Glutamatergic neuron (in vitro differentiated cells): ENCODE results near the gene MAB21L2. TPM values are rescaled to one million over a fixed set of nuclear protein-coding genes. Genes with fewer than 3 reads are reported as not detected.

Experiments used
- DNase-seq: peaks from one replicate; pipeline ENCODE4 v3.0.0; 2022
- H3K27ac Mint-ChIP-seq: one replicate; pipeline ENCODE4 v1.8.0; 2020; ENCODE audit warnings: mild to moderate bottlenecking, mixed read lengths, inconsistent platforms; ENCODE audit not compliant: unreplicated experiment
- H3K27me3 Mint-ChIP-seq: one replicate; pipeline ENCODE4 v1.8.0; 2020; ENCODE audit warnings: mild to moderate bottlenecking, moderate library complexity, mixed read lengths, inconsistent platforms; ENCODE audit not compliant: unreplicated experiment
- H3K36me3 Mint-ChIP-seq: one replicate; pipeline ENCODE4 v1.8.0; 2020; ENCODE audit warnings: mild to moderate bottlenecking, mixed read lengths, inconsistent platforms; ENCODE audit not compliant: unreplicated experiment
- H3K4me1 Mint-ChIP-seq: one replicate; pipeline ENCODE4 v1.8.0; 2020; ENCODE audit warnings: mild to moderate bottlenecking, low read depth, mixed read lengths, inconsistent platforms; ENCODE audit not compliant: unreplicated experiment
- H3K4me3 Mint-ChIP-seq: one replicate; pipeline ENCODE4 v1.8.0; 2020; ENCODE audit warnings: mild to moderate bottlenecking, mixed read lengths, inconsistent platforms; ENCODE audit not compliant: unreplicated experiment
- H3K9me3 Mint-ChIP-seq: one replicate; pipeline ENCODE4 v1.8.0; 2020; ENCODE audit warnings: mild to moderate bottlenecking, moderate library complexity, mixed read lengths, inconsistent platforms; ENCODE audit not compliant: unreplicated experiment
- total RNA-seq: library from RNA; stranded (reverse); fragmentation: NEBNext Ultra II Directional; extraction: Animal tissue kit (Norgen Biotek cat#: 25700); gene quantifications from one replicate; pipeline ENCODE4 v1.2.1, GENCODE V29; 2021; ENCODE audit not compliant: unreplicated experiment
- TF ChIP-seq, protein P1 (sequence below): fragments of 200-600 bp; sonication (generic); IDR thresholded peaks from one replicate; pipeline ENCODE4 v1.5.0; 2021; ENCODE audit not compliant: partially characterized antibody, unreplicated experiment

The MAB21L2 gene
- total RNA-seq, 1 donor from 2014 or later, result 3.4 TPM

DNA sequence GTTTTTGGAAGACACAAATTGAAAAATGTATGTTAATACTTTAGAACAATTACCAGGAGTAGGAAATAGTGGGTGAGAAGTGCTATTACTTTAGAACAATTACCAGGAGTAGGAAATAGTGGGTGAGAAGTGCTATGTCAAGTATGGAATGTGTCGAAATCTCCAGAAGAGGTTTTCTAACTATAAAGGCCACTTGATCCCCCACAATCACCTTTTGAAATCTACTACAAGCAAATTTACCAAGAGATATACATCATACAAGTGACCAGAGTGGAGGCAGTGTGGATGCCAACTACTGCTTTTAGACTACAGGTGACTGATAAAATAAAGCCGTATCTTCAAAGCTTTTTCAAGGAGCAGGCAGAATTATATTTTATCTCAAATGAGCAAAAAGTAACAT lies 43.1 kb downstream of the MAB21L2 start:
- DNase-seq, result no peak
- Mint-ChIP-seq H3K27ac (no peak overlapping the region), H3K9me3 (no peaks in the 10 kb centered on the region), H3K4me1 (no peaks in the 10 kb centered on the region), H3K4me3 (no peak overlapping the region), H3K36me3 (no peaks in the 10 kb centered on the region), H3K27me3 (no peaks in the 10 kb centered on the region)
- TF ChIP-seq, protein P1, sequence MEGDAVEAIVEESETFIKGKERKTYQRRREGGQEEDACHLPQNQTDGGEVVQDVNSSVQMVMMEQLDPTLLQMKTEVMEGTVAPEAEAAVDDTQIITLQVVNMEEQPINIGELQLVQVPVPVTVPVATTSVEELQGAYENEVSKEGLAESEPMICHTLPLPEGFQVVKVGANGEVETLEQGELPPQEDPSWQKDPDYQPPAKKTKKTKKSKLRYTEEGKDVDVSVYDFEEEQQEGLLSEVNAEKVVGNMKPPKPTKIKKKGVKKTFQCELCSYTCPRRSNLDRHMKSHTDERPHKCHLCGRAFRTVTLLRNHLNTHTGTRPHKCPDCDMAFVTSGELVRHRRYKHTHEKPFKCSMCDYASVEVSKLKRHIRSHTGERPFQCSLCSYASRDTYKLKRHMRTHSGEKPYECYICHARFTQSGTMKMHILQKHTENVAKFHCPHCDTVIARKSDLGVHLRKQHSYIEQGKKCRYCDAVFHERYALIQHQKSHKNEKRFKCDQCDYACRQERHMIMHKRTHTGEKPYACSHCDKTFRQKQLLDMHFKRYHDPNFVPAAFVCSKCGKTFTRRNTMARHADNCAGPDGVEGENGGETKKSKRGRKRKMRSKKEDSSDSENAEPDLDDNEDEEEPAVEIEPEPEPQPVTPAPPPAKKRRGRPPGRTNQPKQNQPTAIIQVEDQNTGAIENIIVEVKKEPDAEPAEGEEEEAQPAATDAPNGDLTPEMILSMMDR, result no peak

DNA sequence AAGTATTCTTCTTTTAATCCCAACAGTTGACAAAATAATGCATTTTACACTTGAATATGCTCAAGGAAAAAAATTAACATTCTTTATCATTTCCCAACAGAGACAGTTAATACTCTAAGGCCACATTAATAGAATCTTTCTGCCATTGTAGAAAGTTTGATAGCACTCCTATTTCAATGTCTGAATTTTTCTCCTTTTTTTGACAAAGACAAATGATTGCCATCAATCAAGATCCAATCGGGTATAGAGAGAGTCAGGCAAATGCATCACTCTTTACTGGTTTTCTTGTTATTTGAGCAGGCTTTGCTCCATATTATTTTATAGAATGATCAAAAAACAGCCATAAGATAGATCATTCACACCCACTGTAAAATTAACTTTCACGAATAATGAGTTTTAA lies 46.1 kb downstream of the MAB21L2 start:
- H3K4me1 Mint-ChIP-seq, result no peaks in the 10 kb centered on the region
- no peaks in the 10 kb centered on the region for H3K27me3 Mint-ChIP-seq
- TF ChIP-seq, protein P1, result no peak
- no peak overlapping the region for H3K4me3 Mint-ChIP-seq
- no peak overlapping the region for H3K27ac Mint-ChIP-seq
- no peaks in the 10 kb centered on the region for H3K9me3 Mint-ChIP-seq
- peaks cover 5% of the 10 kb centered on the region for H3K36me3 Mint-ChIP-seq
- DNase-seq, result no peak

DNA sequence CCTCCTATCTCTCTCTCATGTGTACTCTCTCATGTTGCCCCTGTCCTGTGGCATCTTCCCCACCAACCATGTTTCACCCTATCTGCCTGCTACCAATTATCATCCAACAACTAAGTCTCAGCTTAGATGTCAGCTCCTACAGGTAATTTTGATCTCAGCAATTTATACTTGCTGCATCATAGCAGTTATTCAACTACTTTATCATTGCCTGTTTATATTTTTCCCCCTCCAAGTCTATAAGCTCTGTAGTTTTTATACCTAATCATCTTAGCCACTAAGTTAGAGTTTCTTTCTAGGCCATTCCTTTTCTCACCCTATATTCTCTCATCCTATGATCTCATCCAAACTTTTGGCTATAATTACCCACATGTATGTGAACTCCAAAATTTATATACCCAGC lies 50.7 kb downstream of the MAB21L2 start:
- no peaks in the 10 kb centered on the region for H3K9me3 Mint-ChIP-seq
- H3K27ac Mint-ChIP-seq, result no peak overlapping the region
- no peaks in the 10 kb centered on the region for H3K27me3 Mint-ChIP-seq
- H3K4me1 Mint-ChIP-seq, result no peaks in the 10 kb centered on the region
- H3K4me3 Mint-ChIP-seq, result no peak overlapping the region
- no peak for DNase-seq
- H3K36me3 Mint-ChIP-seq, result peaks cover 5% of the 10 kb centered on the region
- TF ChIP-seq, protein P1, result no peak
